Activated T-helper 17 cell treated with anti-CD3 and anti-CD28 coated beads, Interleukin-2, amount 50 U/mL, for 72 hours (primary cell): ENCODE measurements around the gene PDCL3. TPM values are rescaled to one million over a fixed set of nuclear protein-coding genes. Genes with fewer than 3 reads are reported as not detected.

ENCODE experiments used
- ATAC-seq: fragments of 150-1000 bp; cut with Tn5 transposase; replicated peaks from 2 replicates; pipeline ENCODE4 v1.10.0; 2021; ENCODE audit warnings: mild to moderate bottlenecking, moderate library complexity
- H3K27ac Mint-ChIP-seq: one replicate; pipeline ENCODE4 v1.8.0; 2022; ENCODE audit warnings: mixed read lengths
- H3K27me3 Mint-ChIP-seq: one replicate; pipeline ENCODE4 v1.8.0; 2022; ENCODE audit warnings: mixed read lengths
- H3K36me3 Mint-ChIP-seq: one replicate; pipeline ENCODE4 v1.8.0; 2022; ENCODE audit warnings: low read depth, mild to moderate bottlenecking, mixed read lengths
- H3K4me1 Mint-ChIP-seq: one replicate; pipeline ENCODE4 v1.8.0; 2022; ENCODE audit warnings: mixed read lengths
- H3K4me3 Mint-ChIP-seq: one replicate; pipeline ENCODE4 v1.8.0; 2022; ENCODE audit warnings: mild to moderate bottlenecking, mixed read lengths
- H3K9me3 Mint-ChIP-seq: one replicate; pipeline ENCODE4 v1.8.0; 2022; ENCODE audit warnings: mixed read lengths
- total RNA-seq, 2 donors: library from RNA; stranded (reverse); gene quantifications; one replicate each; pipeline ENCODE4 v1.2.3, GENCODE V29; 2022

Gene PDCL3
- total RNA-seq, 2 donors from 2014 or later = 26.1 to 55.9 TPM

DNA sequence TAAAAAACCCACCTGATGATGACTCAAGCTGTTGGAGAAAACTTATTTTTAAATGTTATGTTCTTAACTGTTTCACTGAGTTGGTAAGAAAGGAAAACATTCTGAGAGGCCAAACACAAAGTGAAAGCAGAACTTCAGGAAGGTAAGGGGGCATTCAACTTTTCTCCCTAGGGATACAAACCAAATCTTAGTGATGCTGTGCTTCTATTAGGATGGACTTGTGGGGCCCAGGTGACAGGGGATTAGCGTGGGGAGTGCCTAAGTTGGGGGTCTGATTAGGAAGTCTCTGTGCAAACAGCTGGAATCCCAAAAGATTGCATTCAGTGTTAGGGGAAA, 18.5 kb downstream of the PDCL3 start:
- Mint-ChIP-seq H3K4me1 (peaks cover 31% of the 10 kb centered on the region), H3K36me3 (peaks cover 17% of the 10 kb centered on the region), H3K9me3 (no peaks in the 10 kb centered on the region), H3K27ac (peak overlapping the region; percentile 95), H3K27me3 (no peaks in the 10 kb centered on the region), H3K4me3 (peak overlapping the region; percentile 93)
- ATAC-seq = no peak

GRCh38 chr2:100584816-100585215, 22.0 kb downstream of the PDCL3 start:
- Mint-ChIP-seq H3K27me3 (no peaks in the 10 kb centered on the region), H3K4me3 (no peak overlapping the region), H3K36me3 (no peaks in the 10 kb centered on the region), H3K27ac (no peak overlapping the region), H3K9me3 (no peaks in the 10 kb centered on the region), H3K4me1 (peaks cover 44% of the 10 kb centered on the region)
- no peak for ATAC-seq

DNA sequence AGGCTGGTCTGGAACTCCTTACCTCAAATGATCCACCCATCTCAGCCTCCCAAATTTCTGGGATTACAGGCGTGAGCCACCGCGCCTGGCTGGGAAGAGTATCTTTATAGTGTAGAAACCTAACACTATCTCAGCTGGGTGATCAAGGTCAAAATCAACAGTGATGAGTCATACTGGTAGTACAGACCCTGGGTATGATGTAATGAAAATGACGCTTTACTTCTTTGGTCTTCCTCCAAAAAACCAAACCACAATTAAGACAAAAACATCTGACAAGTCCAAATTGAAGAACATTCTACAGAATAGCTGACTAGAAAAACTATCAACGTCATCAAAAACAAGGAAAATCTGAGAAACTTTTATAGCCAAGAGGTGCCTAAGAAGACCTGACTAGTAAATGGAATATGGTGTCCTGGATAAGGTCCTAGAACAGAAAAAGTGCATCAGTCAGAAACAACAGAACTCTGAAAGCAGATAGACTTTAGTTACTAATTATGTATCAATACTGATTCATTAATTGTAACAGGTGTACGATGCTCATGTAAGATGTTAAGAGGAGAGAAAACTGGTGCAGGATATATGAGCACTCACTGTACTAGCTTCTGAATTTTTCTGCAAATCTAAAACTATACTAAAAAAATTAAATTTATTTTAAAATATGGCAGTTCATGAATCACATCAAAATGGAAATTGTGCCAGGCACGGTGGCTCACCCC, 25.4 kb downstream of the PDCL3 start:
- Mint-ChIP-seq H3K9me3 (no peaks in the 10 kb centered on the region), H3K27ac (peak overlapping the region; percentile 74), H3K27me3 (no peaks in the 10 kb centered on the region), H3K36me3 (no peaks in the 10 kb centered on the region), H3K4me1 (peaks cover 32% of the 10 kb centered on the region), H3K4me3 (peak overlapping the region; percentile 44)
- ATAC-seq = peak; percentile 94

GRCh38 chr2:100589527-100589926, 26.7 kb downstream of the PDCL3 start:
- H3K27me3 Mint-ChIP-seq = no peaks in the 10 kb centered on the region
- H3K27ac Mint-ChIP-seq = peak overlapping the region; percentile 54
- no peaks in the 10 kb centered on the region for H3K36me3 Mint-ChIP-seq
- no peak overlapping the region for H3K4me3 Mint-ChIP-seq
- peaks cover 35% of the 10 kb centered on the region for H3K4me1 Mint-ChIP-seq
- ATAC-seq = no peak
- H3K9me3 Mint-ChIP-seq = no peaks in the 10 kb centered on the region

DNA sequence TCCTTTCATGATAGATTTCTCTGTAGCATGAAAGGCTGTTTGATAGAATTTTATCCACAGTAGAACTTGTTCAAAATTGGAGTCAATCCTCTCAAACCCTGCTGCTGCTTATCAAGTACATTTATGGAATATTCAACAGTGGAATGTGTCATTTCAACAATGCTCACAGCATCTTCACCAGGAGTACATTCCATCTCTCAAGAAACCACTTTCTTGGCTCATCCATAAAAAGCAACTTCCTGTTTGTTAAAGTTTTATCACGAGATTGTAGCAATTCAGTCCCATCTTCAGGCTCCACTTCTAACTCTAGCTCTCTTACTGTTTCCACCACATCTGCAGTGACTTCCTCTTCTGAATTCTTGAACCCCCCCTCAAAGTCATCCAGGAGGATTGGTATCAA, 29.4 kb downstream of the PDCL3 start:
- peaks cover 20% of the 10 kb centered on the region for H3K4me1 Mint-ChIP-seq
- no peak for ATAC-seq
- H3K27ac Mint-ChIP-seq = no peak overlapping the region
- H3K4me3 Mint-ChIP-seq = no peak overlapping the region
- H3K36me3 Mint-ChIP-seq = no peaks in the 10 kb centered on the region
- H3K9me3 Mint-ChIP-seq = no peaks in the 10 kb centered on the region
- no peaks in the 10 kb centered on the region for H3K27me3 Mint-ChIP-seq

DNA sequence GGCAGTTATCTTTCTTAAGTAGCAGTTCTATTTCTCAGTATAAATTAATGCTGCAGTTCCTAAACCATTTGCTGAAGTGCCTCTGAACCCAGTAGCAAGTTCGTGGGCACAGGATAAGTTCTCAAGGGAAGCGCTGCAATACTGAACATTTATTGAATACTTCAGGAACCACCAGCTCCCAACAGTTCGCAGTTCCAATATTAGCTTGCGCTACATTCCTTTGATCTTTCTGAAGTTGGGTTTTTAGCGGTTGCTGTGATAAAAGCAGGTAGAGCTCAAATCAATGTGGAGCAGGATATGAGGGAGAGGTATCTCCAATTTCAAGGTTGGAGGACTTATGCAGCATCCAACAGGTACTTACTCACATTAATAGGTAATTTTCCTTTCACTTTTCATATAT, 33.7 kb downstream of the PDCL3 start:
- no peak overlapping the region for H3K4me3 Mint-ChIP-seq
- peaks cover 7% of the 10 kb centered on the region for H3K4me1 Mint-ChIP-seq
- H3K27ac Mint-ChIP-seq = no peak overlapping the region
- H3K27me3 Mint-ChIP-seq = no peaks in the 10 kb centered on the region
- ATAC-seq = no peak
- H3K36me3 Mint-ChIP-seq = no peaks in the 10 kb centered on the region
- H3K9me3 Mint-ChIP-seq = no peaks in the 10 kb centered on the region

- no peak for ATAC-seq
- Mint-ChIP-seq H3K4me1 (peaks cover under 1% of the 10 kb centered on the region), H3K27me3 (no peaks in the 10 kb centered on the region), H3K27ac (no peak overlapping the region), H3K9me3 (no peaks in the 10 kb centered on the region), H3K36me3 (no peaks in the 10 kb centered on the region), H3K4me3 (no peak overlapping the region)
These were observed 36.8 kb downstream of the PDCL3 start for GRCh38 chr2:100599566-100599965.

DNA sequence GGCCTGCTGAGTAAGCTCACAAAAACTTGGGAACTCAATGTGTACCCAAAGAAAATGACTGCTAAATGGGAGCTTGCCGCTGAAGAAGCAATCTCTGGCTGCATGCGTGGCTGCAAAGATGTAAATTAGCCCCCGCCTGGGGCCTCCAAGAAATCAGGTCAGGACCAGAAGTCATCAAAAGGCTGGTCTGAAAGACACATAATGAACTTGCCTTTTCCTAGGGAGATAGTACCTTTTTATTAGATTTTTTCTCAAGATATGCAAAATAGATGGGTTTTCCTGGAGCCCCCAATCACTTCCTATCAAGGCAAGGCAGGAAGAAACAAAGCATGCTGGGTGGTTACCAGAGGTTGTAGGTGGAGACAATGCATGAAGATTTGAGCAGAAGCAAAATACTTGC, 38.9 kb downstream of the PDCL3 start:
- no peak for ATAC-seq
- H3K27ac Mint-ChIP-seq = no peak overlapping the region
- H3K27me3 Mint-ChIP-seq = no peaks in the 10 kb centered on the region
- H3K4me3 Mint-ChIP-seq = no peak overlapping the region
- H3K9me3 Mint-ChIP-seq = no peaks in the 10 kb centered on the region
- H3K36me3 Mint-ChIP-seq = no peaks in the 10 kb centered on the region
- no peaks in the 10 kb centered on the region for H3K4me1 Mint-ChIP-seq

DNA sequence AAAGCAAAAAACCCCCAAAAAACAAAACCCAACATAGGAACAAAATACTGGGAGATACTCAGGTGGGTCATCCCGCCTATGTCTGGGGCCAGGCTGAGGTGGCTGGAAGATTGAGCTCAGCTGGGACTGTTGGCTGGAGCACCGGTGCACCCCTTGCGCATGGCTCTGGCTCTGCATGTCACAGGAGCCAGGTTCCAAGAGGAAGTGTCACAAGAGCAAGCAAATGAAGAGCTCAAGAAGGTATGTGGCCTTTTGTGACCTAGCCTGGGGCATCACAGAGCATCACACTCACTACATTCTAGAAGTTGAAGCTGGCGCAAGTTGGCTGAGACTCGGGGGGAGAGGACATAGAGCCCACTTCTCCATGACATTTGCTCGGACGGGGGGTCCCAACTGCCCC, 40.6 kb downstream of the PDCL3 start:
- no peak for ATAC-seq
- Mint-ChIP-seq H3K9me3 (no peaks in the 10 kb centered on the region), H3K36me3 (no peaks in the 10 kb centered on the region), H3K4me1 (peaks cover 4% of the 10 kb centered on the region), H3K27ac (no peak overlapping the region), H3K27me3 (no peaks in the 10 kb centered on the region), H3K4me3 (no peak overlapping the region)

DNA sequence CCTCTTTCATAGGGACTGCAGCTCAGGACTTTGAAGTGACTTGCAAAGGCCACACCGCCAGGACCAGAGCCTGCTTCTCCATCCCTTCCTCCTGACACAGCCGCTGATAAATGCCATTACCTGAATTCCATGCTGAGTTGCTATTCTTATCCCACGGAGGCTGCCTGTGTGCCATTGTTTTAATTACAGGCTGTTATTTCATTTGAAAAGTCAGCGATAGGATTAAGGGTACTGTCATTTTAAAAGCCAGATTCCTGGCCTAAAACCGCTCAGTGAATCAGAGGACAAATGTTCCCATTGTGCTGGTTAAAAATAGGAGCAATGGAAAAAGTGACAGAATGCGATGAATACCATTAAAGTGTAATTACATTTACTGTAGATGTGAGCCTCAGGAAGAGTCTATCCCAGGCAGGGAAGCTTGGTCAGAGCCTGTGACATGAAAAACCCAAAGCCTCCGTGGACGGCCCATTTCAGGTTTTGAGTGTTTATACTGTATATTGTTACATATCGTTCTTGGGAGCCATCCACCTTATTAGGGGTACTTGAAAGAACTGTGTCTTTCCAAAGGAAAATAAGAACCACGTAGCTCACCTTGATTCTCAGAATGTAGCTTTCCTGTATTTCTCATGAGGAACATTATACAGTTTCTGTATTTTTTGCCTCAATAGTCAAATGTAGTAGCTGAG, 41.3 kb downstream of the PDCL3 start:
- Mint-ChIP-seq H3K27me3 (no peaks in the 10 kb centered on the region), H3K9me3 (no peaks in the 10 kb centered on the region), H3K36me3 (no peaks in the 10 kb centered on the region), H3K27ac (no peak overlapping the region), H3K4me1 (peaks cover 4% of the 10 kb centered on the region), H3K4me3 (no peak overlapping the region)
- ATAC-seq = no peak

DNA sequence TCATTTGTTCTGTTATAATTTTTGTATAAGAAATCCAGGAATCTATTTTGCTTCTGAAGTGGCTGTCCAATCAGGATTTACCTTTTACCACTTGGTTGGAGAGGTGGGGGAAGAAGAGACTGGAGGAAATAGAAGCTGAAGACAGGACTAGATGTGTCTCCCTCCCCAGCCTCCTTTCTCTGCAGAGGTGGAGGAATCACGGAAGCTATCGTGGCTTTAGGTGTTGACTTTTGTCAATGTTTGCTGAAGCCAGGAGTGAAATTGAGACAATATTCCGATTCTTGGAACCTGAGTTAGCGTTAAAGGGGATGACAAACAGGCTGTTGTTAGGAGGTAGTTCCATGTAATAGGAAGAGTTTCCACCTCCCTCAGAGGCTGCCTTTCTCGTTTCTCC, 43.5 kb downstream of the PDCL3 start:
- H3K9me3 Mint-ChIP-seq = no peaks in the 10 kb centered on the region
- H3K36me3 Mint-ChIP-seq = no peaks in the 10 kb centered on the region
- ATAC-seq = no peak
- H3K27me3 Mint-ChIP-seq = no peaks in the 10 kb centered on the region
- peak overlapping the region; percentile 9 for H3K27ac Mint-ChIP-seq
- H3K4me3 Mint-ChIP-seq = no peak overlapping the region
- peaks cover 4% of the 10 kb centered on the region for H3K4me1 Mint-ChIP-seq

DNA sequence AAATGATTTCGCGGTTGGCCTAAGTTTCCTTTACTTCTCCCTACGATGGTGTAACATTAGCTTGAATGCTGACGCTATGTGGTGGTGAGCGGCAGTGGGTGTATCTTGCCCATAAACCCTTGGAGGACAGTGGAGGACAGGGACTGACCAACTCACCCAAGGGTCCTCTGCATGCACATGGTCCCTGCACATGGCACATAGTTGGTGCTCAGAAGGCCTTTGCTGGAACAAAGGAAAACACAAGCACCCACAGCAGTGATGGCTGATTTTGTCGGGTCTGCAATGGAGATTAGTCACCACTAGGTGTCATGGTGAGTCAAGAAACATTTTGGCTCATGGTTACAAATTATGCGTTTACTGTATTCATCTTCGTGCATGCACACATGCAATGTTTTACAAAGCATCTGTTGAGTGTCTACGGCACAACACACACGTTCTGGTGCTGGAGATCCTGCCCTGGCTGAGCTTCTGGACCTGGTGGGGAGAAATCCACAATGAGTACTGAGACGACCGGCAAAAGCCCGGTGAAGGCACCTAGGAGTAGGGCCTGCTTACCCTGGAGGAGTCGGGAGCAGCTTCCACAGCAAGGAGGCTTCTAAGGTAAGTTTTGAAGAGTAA, 44.0 kb downstream of the PDCL3 start:
- ATAC-seq = peak; percentile 61
- Mint-ChIP-seq H3K36me3 (no peaks in the 10 kb centered on the region), H3K9me3 (no peaks in the 10 kb centered on the region), H3K27ac (peak overlapping the region; percentile 9), H3K27me3 (no peaks in the 10 kb centered on the region), H3K4me1 (peaks cover 4% of the 10 kb centered on the region), H3K4me3 (no peak overlapping the region)

- no peaks in the 10 kb centered on the region for H3K9me3 Mint-ChIP-seq
- no peak overlapping the region for H3K4me3 Mint-ChIP-seq
- no peaks in the 10 kb centered on the region for H3K27me3 Mint-ChIP-seq
- no peak overlapping the region for H3K27ac Mint-ChIP-seq
- peaks cover 4% of the 10 kb centered on the region for H3K4me1 Mint-ChIP-seq
- ATAC-seq = peak; percentile 83
- no peaks in the 10 kb centered on the region for H3K36me3 Mint-ChIP-seq
These were observed 47.6 kb downstream of the PDCL3 start for GRCh38 chr2:100610381-100610831.

DNA sequence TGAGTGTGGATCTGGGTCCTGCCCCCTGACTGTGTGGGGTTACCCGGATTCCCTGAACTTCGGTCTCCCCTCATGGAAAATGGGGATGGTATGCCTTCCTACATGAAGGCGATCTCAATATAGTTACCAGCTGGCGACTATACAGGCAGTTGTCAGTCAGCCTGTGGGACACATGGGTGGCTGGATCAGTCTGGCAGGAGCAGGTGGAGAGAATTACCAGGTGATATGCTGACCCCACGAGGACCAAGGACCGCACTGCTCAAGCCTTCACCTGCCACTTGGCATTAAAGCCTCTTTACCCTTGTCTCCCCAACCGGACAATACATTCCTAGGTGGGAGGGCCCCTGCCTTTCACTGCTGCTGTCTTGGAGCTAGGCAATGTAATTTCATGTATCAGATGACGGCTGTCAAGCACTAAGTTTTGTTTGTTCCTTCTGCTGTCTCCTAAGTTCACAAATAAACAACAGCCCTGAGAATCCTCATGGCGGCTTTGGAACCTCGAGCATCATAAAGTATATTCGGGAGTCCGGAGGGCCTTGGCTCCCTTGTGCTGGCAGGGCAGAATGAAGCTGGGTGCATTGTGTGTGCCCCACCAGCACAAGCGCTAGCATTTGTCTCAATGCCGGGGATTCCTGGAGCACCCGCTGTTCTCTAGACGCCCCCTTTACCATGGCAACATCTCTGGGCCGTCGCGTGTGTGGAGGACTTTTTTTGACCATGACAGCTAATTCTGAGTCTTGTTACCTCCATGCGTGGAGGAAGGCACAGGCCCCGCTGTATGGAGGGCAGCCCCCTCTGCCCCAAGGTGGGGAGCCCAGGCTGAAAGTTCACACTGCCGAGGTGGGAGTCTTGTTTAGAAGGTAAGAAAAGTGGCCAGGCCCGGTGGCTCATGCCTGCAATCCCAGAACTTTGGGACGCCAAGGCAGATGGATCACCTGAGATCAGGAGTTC, 48.6 kb downstream of the PDCL3 start:
- Mint-ChIP-seq H3K9me3 (no peaks in the 10 kb centered on the region), H3K27me3 (no peaks in the 10 kb centered on the region), H3K27ac (no peak overlapping the region), H3K36me3 (no peaks in the 10 kb centered on the region), H3K4me1 (peaks cover 4% of the 10 kb centered on the region), H3K4me3 (no peak overlapping the region)
- no peak for ATAC-seq
